IPS-20b (cell line): ENCODE results near the gene NT5C2.
A peak's percentile ranks its signal among the peaks of the same experiment; 100 is the strongest.
"Not testable (repeated sequence)": the region's sequence is repeated elsewhere in the genome, so short reads cannot be mapped to it uniquely, and the experiment has no call there.

Source experiments
- H3K27ac ChIP-seq: one replicate; pipeline ENCODE4 v1.5.1; 2013; ENCODE audit warnings: low read length
- H3K27me3 ChIP-seq: 2 replicates; pipeline ENCODE4 v1.6.1; 2013; ENCODE audit warnings: mild to moderate bottlenecking, low read length, inconsistent platforms; ENCODE audit not compliant: insufficient read depth
- H3K36me3 ChIP-seq: 2 replicates; pipeline ENCODE4 v1.6.1; 2013; ENCODE audit warnings: low read depth, mild to moderate bottlenecking, inconsistent platforms, low read length, moderate library complexity; ENCODE audit not compliant: insufficient read depth
- H3K4me1 ChIP-seq: 2 replicates; pipeline ENCODE4 v1.6.1; 2013; ENCODE audit warnings: mild to moderate bottlenecking, control low read depth, inconsistent platforms, low read length, moderate library complexity; ENCODE audit not compliant: insufficient read depth
- H3K4me3 ChIP-seq: 2 replicates; pipeline ENCODE4 v1.5.1; 2013; ENCODE audit warnings: mild to moderate bottlenecking, low read length, inconsistent platforms
- H3K9ac ChIP-seq: 2 replicates; pipeline ENCODE4 v1.6.1; 2013; ENCODE audit warnings: low read depth, mild to moderate bottlenecking, inconsistent platforms, low read length, moderate library complexity
- H3K9me3 ChIP-seq: 2 replicates; pipeline ENCODE4 v1.6.1; 2013; ENCODE audit warnings: mild to moderate bottlenecking, low read depth, low read length, inconsistent platforms; ENCODE audit not compliant: insufficient read depth

NT5C2 gene

GRCh38 chr10:103198648-103199047, 5.6 kb upstream of the NT5C2 start:
- no peak overlapping the region for H3K9ac ChIP-seq
- H3K27me3 ChIP-seq = peaks cover 7% of the 10 kb centered on the region
- H3K27ac ChIP-seq = no peak overlapping the region
- peaks cover 4% of the 10 kb centered on the region; the same call in 1 of the 2 replicates for H3K4me1 ChIP-seq
- H3K9me3 ChIP-seq = no peaks in the 10 kb centered on the region
- no peaks in the 10 kb centered on the region for H3K36me3 ChIP-seq
- no peak overlapping the region for H3K4me3 ChIP-seq

GRCh38 chr10:103197903-103198302, 4.8 kb upstream of the NT5C2 start:
- H3K9me3 ChIP-seq = no peaks in the 10 kb centered on the region
- H3K36me3 ChIP-seq = no peaks in the 10 kb centered on the region
- no peak overlapping the region for H3K27ac ChIP-seq
- no peak overlapping the region for H3K9ac ChIP-seq
- peaks cover 12% of the 10 kb centered on the region for H3K27me3 ChIP-seq
- peaks cover 7% of the 10 kb centered on the region; the same call in 1 of the 2 replicates for H3K4me1 ChIP-seq
- no peak overlapping the region for H3K4me3 ChIP-seq

- Histone ChIP-seq H3K36me3 (no peaks in the 10 kb centered on the region), H3K27ac (no peak overlapping the region), H3K9ac (no peak overlapping the region), H3K27me3 (peaks cover 12% of the 10 kb centered on the region), H3K4me1 (peaks cover 7% of the 10 kb centered on the region; the same call in 1 of the 2 replicates), H3K4me3 (no peak overlapping the region), H3K9me3 (no peaks in the 10 kb centered on the region)
Observed at GRCh38 chr10:103197174-103197573, 4.1 kb upstream of the NT5C2 start.

GRCh38 chr10:103196516-103196915, 3.4 kb upstream of the NT5C2 start:
- H3K36me3 ChIP-seq = no peaks in the 10 kb centered on the region
- no peak overlapping the region for H3K4me3 ChIP-seq
- no peak overlapping the region for H3K27ac ChIP-seq
- peaks cover 11% of the 10 kb centered on the region; the same call in 1 of the 2 replicates for H3K4me1 ChIP-seq
- peaks cover 12% of the 10 kb centered on the region for H3K27me3 ChIP-seq
- no peaks in the 10 kb centered on the region for H3K9me3 ChIP-seq
- no peak overlapping the region for H3K9ac ChIP-seq

- H3K4me3 ChIP-seq = peak overlapping the region; percentile 58; the same call in 1 of the 2 replicates
- no peak overlapping the region for H3K27ac ChIP-seq
- H3K9ac ChIP-seq = no peak overlapping the region
- H3K4me1 ChIP-seq = peaks cover 13% of the 10 kb centered on the region; the same call in 1 of the 2 replicates
- no peaks in the 10 kb centered on the region for H3K36me3 ChIP-seq
- peaks cover 12% of the 10 kb centered on the region for H3K27me3 ChIP-seq
- H3K9me3 ChIP-seq = no peaks in the 10 kb centered on the region
Observed at GRCh38 chr10:103193820-103194529, 903 bp upstream of the NT5C2 start.

GRCh38 chr10:103192451-103193106, 493 bp downstream of the NT5C2 start:
- Histone ChIP-seq H3K27ac (peak overlapping the region; percentile 51), H3K4me3 (peak overlapping the region; percentile 88), H3K9me3 (no peaks in the 10 kb centered on the region), H3K27me3 (peaks cover 12% of the 10 kb centered on the region), H3K9ac (peak overlapping the region; percentile 79; the same call in 1 of the 2 replicates), H3K36me3 (no peaks in the 10 kb centered on the region), H3K4me1 (peaks cover 13% of the 10 kb centered on the region; the same call in 1 of the 2 replicates)

- peak overlapping the region; percentile 51 for H3K27ac ChIP-seq
Observed at GRCh38 chr10:103192089-103192450, 1.0 kb downstream of the NT5C2 start.

GRCh38 chr10:103191198-103191597, 1.9 kb downstream of the NT5C2 start:
- not testable (repeated sequence) for H3K27ac ChIP-seq, H3K9ac ChIP-seq, H3K36me3 ChIP-seq, H3K9me3 ChIP-seq
- Histone ChIP-seq H3K4me1 (peaks cover 13% of the 10 kb centered on the region), H3K4me3 (peak overlapping the region; percentile 88; the same call in 1 of the 2 replicates), H3K27me3 (peaks cover 12% of the 10 kb centered on the region)

More at GRCh38 chr10:103192089-103192450, 1.0 kb downstream of the NT5C2 start:
- Histone ChIP-seq H3K9me3 (no peaks in the 10 kb centered on the region), H3K36me3 (no peaks in the 10 kb centered on the region), H3K9ac (peak overlapping the region; percentile 79; the same call in 1 of the 2 replicates), H3K27me3 (peaks cover 12% of the 10 kb centered on the region), H3K4me1 (peaks cover 13% of the 10 kb centered on the region; the same call in 1 of the 2 replicates), H3K4me3 (peak overlapping the region; percentile 88)

GRCh38 chr10:103188853-103189252, 4.2 kb downstream of the NT5C2 start:
- peaks cover 6% of the 10 kb centered on the region for H3K27me3 ChIP-seq
- no peaks in the 10 kb centered on the region for H3K9me3 ChIP-seq
- no peaks in the 10 kb centered on the region; the same call in 1 of the 2 replicates for H3K36me3 ChIP-seq
- H3K4me3 ChIP-seq = no peak overlapping the region
- H3K9ac ChIP-seq = no peak overlapping the region
- H3K4me1 ChIP-seq = peaks cover 19% of the 10 kb centered on the region
- no peak overlapping the region for H3K27ac ChIP-seq

- H3K4me1 ChIP-seq = peaks cover 8% of the 10 kb centered on the region; the same call in 1 of the 2 replicates
- H3K9me3 ChIP-seq = no peaks in the 10 kb centered on the region
- no peak overlapping the region for H3K27ac ChIP-seq
Observed at GRCh38 chr10:103186128-103186527, 6.9 kb downstream of the NT5C2 start.

GRCh38 chr10:103184615-103185014, 8.5 kb downstream of the NT5C2 start:
- no peak overlapping the region for H3K4me3 ChIP-seq
- H3K27ac ChIP-seq = no peak overlapping the region
- peaks cover 8% of the 10 kb centered on the region; the same call in 1 of the 2 replicates for H3K4me1 ChIP-seq
- H3K9ac ChIP-seq = no peak overlapping the region
- peaks cover 14% of the 10 kb centered on the region for H3K36me3 ChIP-seq
- no peaks in the 10 kb centered on the region for H3K9me3 ChIP-seq
- H3K27me3 ChIP-seq = no peaks in the 10 kb centered on the region

More at GRCh38 chr10:103186128-103186527, 6.9 kb downstream of the NT5C2 start:
- Histone ChIP-seq H3K4me3 (no peak overlapping the region), H3K9ac (no peak overlapping the region), H3K27me3 (no peaks in the 10 kb centered on the region), H3K36me3 (no peaks in the 10 kb centered on the region; the same call in none of the 2 replicates)
